ENCODE measurements around the gene GPR143.

DNA sequence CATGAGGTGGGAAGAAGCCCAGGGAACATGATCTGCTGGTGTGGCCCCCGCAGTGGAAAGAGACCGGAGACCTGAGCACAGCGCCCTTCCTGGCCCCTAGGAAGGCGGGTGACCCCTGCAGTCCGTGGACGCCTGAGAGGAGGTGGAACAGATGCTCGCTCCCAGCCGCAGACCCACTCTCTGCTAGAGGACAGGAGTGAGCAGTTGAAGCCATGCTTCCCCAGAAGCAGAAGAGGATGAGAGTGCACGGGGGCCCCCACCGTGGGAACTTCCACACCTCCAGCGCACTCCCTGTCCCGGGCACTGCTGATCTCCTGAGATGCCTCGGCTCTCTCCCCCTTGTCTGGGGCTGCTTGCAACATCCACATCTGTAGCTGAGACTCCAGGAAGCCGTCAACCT is 62.2 kb downstream of the GPR143 start:
- TF ChIP-seq, protein P1, sequence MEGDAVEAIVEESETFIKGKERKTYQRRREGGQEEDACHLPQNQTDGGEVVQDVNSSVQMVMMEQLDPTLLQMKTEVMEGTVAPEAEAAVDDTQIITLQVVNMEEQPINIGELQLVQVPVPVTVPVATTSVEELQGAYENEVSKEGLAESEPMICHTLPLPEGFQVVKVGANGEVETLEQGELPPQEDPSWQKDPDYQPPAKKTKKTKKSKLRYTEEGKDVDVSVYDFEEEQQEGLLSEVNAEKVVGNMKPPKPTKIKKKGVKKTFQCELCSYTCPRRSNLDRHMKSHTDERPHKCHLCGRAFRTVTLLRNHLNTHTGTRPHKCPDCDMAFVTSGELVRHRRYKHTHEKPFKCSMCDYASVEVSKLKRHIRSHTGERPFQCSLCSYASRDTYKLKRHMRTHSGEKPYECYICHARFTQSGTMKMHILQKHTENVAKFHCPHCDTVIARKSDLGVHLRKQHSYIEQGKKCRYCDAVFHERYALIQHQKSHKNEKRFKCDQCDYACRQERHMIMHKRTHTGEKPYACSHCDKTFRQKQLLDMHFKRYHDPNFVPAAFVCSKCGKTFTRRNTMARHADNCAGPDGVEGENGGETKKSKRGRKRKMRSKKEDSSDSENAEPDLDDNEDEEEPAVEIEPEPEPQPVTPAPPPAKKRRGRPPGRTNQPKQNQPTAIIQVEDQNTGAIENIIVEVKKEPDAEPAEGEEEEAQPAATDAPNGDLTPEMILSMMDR (conservative IDR thresholded peaks at IDR 0.05; ENCODE audit: low read length): no peak
- TF ChIP-seq EZH2phosphoT487 (IDR thresholded peaks at IDR 0.05; ENCODE audit: borderline replicate concordance, low read depth, low read length): no peak
